Hematopoietic multipotent progenitor cell (in vitro differentiated cells): ENCODE measurements around the gene PDZK1. TPM values are rescaled to one million over a fixed set of nuclear protein-coding genes. Genes with fewer than 3 reads are reported as not detected.
A peak's percentile ranks its signal among the peaks of the same experiment; 100 is the strongest.
"Not testable (repeated sequence)": the region's sequence is repeated elsewhere in the genome, so short reads cannot be mapped to it uniquely, and the experiment has no call there.

Experiments used
- DNase-seq, 3 donors: peaks; one replicate each; pipeline ENCODE4 v3.0.0-alpha.2; 2011 to 2015; ENCODE audit warnings: low read depth in 2 of 3, low spot score in 2 of 3
- total RNA-seq: library from RNA; depleted of rRNA; stranded (reverse); fragments of >200 nt; gene quantifications from one replicate; pipeline ENCODE4 v1.2.3, GENCODE V29; 2012

PDZK1 gene
- total RNA-seq, 1 donor: under 0.01 TPM

- DNase-seq: no peak
Observed at GRCh38 chr1:145711213-145711651, 4.1 kb upstream of the PDZK1 start.

- no peak for DNase-seq
Observed at GRCh38 chr1:145710291-145711027, 3.3 kb upstream of the PDZK1 start.

- DNase-seq: no peak
Observed at GRCh38 chr1:145708063-145708462, 895 bp upstream of the PDZK1 start.

GRCh38 chr1:145706086-145706664 lies 993 bp downstream of the PDZK1 start:
- DNase-seq: no peak

GRCh38 chr1:145705622-145706021 lies 1.5 kb downstream of the PDZK1 start:
- no peak for DNase-seq

- DNase-seq: no peak
Observed at GRCh38 chr1:145702826-145703225, 4.3 kb downstream of the PDZK1 start.

GRCh38 chr1:145702052-145702451 lies 5.1 kb downstream of the PDZK1 start:
- DNase-seq: no peak

GRCh38 chr1:145701306-145701862 lies 5.8 kb downstream of the PDZK1 start:
- no peak for DNase-seq

- no peak for DNase-seq
Observed at GRCh38 chr1:145696630-145696960, 10.6 kb downstream of the PDZK1 start.

GRCh38 chr1:145695821-145696629 lies 11.1 kb downstream of the PDZK1 start:
- peak in 1 of 3 donors; percentile 7 for DNase-seq

- DNase-seq: no peak
Observed at GRCh38 chr1:145692785-145693443, 14.3 kb downstream of the PDZK1 start.

GRCh38 chr1:145690587-145691558 lies 16.3 kb downstream of the PDZK1 start:
- DNase-seq: peak in 2 of 3 donors; percentile 21 to 64

GRCh38 chr1:145689922-145690321 lies 17.2 kb downstream of the PDZK1 start:
- no peak for DNase-seq

GRCh38 chr1:145688924-145689323 lies 18.2 kb downstream of the PDZK1 start:
- DNase-seq: no peak

- DNase-seq: no peak
Observed at GRCh38 chr1:145688328-145688727, 18.8 kb downstream of the PDZK1 start.

- not testable (repeated sequence) for DNase-seq
Observed at GRCh38 chr1:145686078-145686477, 21.1 kb downstream of the PDZK1 start.

- not testable (repeated sequence) for DNase-seq
Observed at GRCh38 chr1:145684858-145685257, 22.3 kb downstream of the PDZK1 start.

GRCh38 chr1:145673217-145673616 lies 34.0 kb downstream of the PDZK1 start:
- not testable (repeated sequence) for DNase-seq

GRCh38 chr1:145670995-145671745 lies 36.0 kb downstream of the PDZK1 start:
- DNase-seq: not testable (repeated sequence)
